ENCODE results near the gene EPHB2. TPM values are rescaled to one million over a fixed set of nuclear protein-coding genes. Genes with fewer than 3 reads are reported as not detected.

EPHB2 gene
- total and polyA plus RNA-seq, 3 donors from 2014 or later, result 7.7 to 9.4 (median 8.2) TPM

GRCh38 chr1:22689505-22689904 is 21.1 kb upstream of the EPHB2 start:
- Histone ChIP-seq H3K36me3 (ENCODE audit: low read depth, missing control alignments) (no peaks in the 10 kb centered on the region), H3K27me3 (no peaks in the 10 kb centered on the region), H3K4me1 (peaks cover 14% of the 10 kb centered on the region), H3K4me3 (no peak overlapping the region), H3K27ac (no peak overlapping the region), H3K9me3 (no peaks in the 10 kb centered on the region)
- TF ChIP-seq CTCF (IDR thresholded peaks at IDR 0.05), result no peak
- no peak for TF ChIP-seq POLR2A (IDR thresholded peaks at IDR 0.05)
- DNase-seq, result no peak
- WGBS, 2 donors, result 80 to 91% methylated on average over 5 to 11 of the region's 11 CpGs
- intact Hi-C loops (cut with DNase I; ENCODE audit: low total_unique reads), result no loop called here

GRCh38 chr1:22691031-22691753 is 19.4 kb upstream of the EPHB2 start:
- intact Hi-C loops (cut with DNase I; ENCODE audit: low total_unique reads), result no loop called here
- Histone ChIP-seq H3K36me3 (ENCODE audit: low read depth, missing control alignments) (no peaks in the 10 kb centered on the region), H3K4me1 (no peaks in the 10 kb centered on the region), H3K27ac (no peak overlapping the region), H3K4me3 (no peak overlapping the region), H3K27me3 (no peaks in the 10 kb centered on the region), H3K9me3 (no peaks in the 10 kb centered on the region)
- 63 to 65% methylated on average over 13 of the region's 13 CpGs for WGBS, 2 donors
- no peak for DNase-seq
- no peak for TF ChIP-seq POLR2A (IDR thresholded peaks at IDR 0.05)
- no peak for TF ChIP-seq CTCF (IDR thresholded peaks at IDR 0.05)

GRCh38 chr1:22694172-22694571 is 16.5 kb upstream of the EPHB2 start:
- no peak overlapping the region for H3K27ac ChIP-seq
- no peaks in the 10 kb centered on the region for H3K36me3 ChIP-seq (ENCODE audit: low read depth, missing control alignments)
- no peaks in the 10 kb centered on the region for H3K9me3 ChIP-seq
- H3K4me1 ChIP-seq, result no peaks in the 10 kb centered on the region
- H3K4me3 ChIP-seq, result no peak overlapping the region
- no peak for DNase-seq
- WGBS, 2 donors, result 92 to 93% methylated on average over 5 of the region's 5 CpGs
- intact Hi-C loops (cut with DNase I; ENCODE audit: low total_unique reads), result no loop called here
- H3K27me3 ChIP-seq, result no peaks in the 10 kb centered on the region
- TF ChIP-seq CTCF (IDR thresholded peaks at IDR 0.05), result no peak
- TF ChIP-seq POLR2A (IDR thresholded peaks at IDR 0.05), result no peak

GRCh38 chr1:22696610-22697009 is 14.0 kb upstream of the EPHB2 start:
- intact Hi-C loops (cut with DNase I; ENCODE audit: low total_unique reads), result no loop called here
- H3K4me1 ChIP-seq, result no peaks in the 10 kb centered on the region
- H3K27me3 ChIP-seq, result no peaks in the 10 kb centered on the region
- no peak overlapping the region for H3K27ac ChIP-seq
- WGBS, 2 donors, result 72 to 81% methylated on average over 3 of the region's 3 CpGs
- TF ChIP-seq POLR2A (IDR thresholded peaks at IDR 0.05) (no peak), CTCF (IDR thresholded peaks at IDR 0.05) (no peak)
- no peaks in the 10 kb centered on the region for H3K36me3 ChIP-seq (ENCODE audit: low read depth, missing control alignments)
- no peaks in the 10 kb centered on the region for H3K9me3 ChIP-seq
- H3K4me3 ChIP-seq, result no peak overlapping the region
- no peak for DNase-seq

- no peak overlapping the region for H3K4me3 ChIP-seq
- intact Hi-C loops (cut with DNase I; ENCODE audit: low total_unique reads), result no loop called here
- no peaks in the 10 kb centered on the region for H3K27me3 ChIP-seq
- H3K27ac ChIP-seq, result no peak overlapping the region
- no peaks in the 10 kb centered on the region for H3K4me1 ChIP-seq
- no peaks in the 10 kb centered on the region for H3K9me3 ChIP-seq
- no peak for TF ChIP-seq CTCF (IDR thresholded peaks at IDR 0.05)
- TF ChIP-seq POLR2A (IDR thresholded peaks at IDR 0.05), result no peak
- DNase-seq, result no peak
- 74 to 84% methylated on average over 5 of the region's 5 CpGs for WGBS, 2 donors
- no peaks in the 10 kb centered on the region for H3K36me3 ChIP-seq (ENCODE audit: low read depth, missing control alignments)
Measured at GRCh38 chr1:22697980-22698379, 12.7 kb upstream of the EPHB2 start.

Measured in testis (tissue), 3 donors.